ENCODE results near the gene ATP13A2.
A peak's percentile ranks its signal among the peaks of the same experiment; 100 is the strongest.
"Not testable (repeated sequence)": the region's sequence is repeated elsewhere in the genome, so short reads cannot be mapped to it uniquely, and the experiment has no call there.

Gene ATP13A2

GRCh38 chr1:16978139-16978538 lies 33.6 kb downstream of the ATP13A2 start:
- no peak for DNase-seq

- DNase-seq, result no peak
These were observed 34.4 kb downstream of the ATP13A2 start for GRCh38 chr1:16977377-16977776.

GRCh38 chr1:16976966-16977365 lies 34.8 kb downstream of the ATP13A2 start:
- no peak for DNase-seq

DNA sequence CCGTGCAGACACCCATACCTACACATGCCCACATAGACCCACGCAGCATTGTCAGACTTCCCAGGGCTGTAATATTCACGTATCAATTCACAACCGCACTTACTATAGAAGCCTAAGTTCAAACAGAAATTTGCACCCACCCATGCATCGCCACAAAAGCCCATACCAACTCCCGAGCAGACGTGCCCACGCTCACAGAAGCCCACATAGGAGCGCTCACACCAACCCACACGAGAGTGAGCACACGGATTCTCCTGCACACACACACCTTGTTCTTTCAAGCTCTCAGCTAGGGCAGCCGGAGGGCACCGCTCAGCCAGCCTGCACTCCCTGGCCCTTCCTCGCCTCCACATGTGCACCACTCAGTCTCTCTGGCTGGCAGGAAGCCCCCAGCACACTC lies 35.9 kb downstream of the ATP13A2 start:
- DNase-seq, result no peak

- no peak for DNase-seq
These were observed 36.5 kb downstream of the ATP13A2 start for GRCh38 chr1:16975211-16975610.

DNA sequence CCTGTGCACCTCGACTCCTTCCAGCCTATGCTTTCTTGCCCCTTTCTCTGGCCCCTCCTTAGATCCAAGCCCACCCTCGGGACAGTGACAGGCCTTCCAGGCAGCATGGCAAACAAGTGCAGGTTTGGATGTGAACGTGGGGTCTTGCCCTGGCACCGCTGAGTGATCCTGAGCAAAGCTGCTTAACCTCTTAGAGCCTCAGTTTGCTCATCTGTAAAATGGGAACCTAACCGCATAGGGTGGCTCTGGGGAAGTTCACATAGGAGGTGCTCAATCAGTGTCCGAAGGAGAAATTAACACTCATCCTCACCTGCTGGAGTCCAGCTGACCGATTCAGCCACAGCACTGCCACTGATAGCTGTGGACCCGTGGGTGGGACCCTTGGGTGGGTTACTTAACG lies 38.5 kb downstream of the ATP13A2 start:
- DNase-seq, result no peak

DNA sequence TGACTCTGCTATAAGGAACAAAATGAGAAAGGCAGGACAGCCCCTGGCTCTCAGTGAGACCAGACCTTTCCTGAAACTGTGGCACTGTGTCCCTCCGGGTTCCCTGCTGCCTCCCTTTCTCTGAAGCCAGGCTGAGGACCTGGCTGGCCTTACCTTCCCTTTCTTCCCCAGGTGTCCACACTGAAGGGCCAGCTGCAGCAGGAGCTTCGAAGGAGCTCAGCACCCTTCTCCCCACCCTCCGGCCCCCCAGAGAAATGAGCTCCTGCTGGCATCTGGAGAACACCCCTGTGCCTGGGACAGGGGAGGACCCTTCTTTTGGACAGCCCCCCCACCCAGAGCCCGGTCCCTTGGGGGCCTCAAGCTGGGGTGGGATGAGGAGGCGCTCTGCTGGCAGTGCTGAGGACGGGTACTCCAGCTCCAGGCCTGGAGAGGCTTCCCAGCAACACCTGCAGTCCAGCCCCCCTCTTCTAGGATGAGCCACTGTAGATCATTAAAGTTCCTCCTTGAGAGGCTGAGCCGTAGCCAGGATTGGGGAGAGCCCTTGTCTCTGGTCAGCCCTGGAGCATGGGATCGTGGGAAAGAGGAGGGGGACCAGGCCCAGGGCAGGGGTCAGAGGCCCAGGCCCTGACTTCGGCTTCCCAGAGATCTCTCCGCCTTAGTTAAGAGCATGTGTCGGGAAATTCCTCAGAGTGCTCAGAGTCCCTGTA lies 39.4 kb downstream of the ATP13A2 start:
- DNase-seq, result no peak

DNA sequence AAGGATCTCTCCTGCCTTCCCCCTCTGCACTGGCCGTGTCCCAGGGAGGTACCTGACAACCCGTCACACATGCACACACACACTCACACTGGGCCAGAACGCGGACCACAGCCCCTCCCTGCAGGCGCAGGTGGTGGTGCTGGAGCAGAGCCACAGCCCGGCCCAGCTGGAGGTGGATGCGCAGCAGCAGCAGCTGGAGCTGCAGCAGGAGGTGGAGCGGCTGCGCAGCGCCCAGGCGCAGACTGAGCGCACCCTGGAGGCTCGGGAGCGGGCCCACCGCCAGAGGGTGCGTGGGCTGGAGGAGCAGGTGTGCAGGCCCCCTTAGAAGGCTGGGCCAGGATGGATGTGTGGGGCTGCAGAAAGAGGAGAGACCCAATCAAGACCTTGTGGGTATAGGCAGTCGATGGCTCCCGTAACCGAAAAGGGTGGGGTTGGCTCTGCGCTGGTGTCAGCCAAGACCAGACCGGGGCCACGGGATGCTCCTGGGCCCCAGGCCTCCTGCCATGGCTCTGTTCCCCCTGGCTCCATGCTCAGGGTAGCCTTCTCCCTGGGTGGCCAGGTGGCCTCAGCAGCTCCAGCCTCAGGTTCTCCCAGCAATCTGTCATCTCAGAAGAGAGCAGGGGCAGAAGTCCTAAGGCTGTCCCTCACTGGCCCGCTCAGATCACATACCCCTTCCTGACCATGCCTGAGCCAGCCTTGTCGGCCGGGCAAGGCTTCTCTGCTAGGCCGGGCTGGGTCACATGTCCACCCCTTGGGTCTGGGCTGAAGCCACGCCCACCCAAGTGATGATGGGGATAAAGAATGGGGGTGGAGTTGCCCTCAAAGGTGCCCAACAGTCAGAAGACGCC lies 40.2 kb downstream of the ATP13A2 start:
- no peak for DNase-seq

GRCh38 chr1:16970132-16970910 lies 41.4 kb downstream of the ATP13A2 start:
- no peak for DNase-seq

GRCh38 chr1:16969651-16970050 lies 42.1 kb downstream of the ATP13A2 start:
- DNase-seq, result no peak

DNA sequence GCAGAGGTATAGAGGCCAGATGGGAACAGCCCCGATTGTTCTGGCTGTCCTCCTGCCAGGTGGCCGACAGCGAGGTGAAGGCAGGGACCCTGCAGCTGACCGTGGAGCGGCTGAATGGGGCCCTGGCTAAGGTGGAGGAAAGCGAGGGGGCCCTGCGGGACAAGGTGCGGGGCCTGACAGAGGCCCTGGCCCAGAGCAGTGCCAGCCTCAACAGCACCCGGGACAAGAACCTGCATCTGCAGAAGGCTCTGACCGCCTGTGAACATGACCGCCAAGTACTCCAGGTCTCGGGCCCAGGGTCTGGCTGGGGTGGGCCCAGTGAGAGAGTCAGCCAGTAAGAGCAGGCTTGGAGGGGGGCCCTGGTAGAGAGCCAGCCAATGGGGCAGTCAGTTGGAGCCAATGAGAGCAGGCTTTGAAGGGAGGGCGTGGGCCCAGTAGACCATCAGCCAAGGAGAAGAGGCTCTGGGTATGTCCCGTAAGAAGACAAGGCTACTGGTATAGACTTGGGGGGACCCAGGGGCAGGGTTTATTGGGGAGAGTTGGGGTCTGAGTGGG lies 42.6 kb downstream of the ATP13A2 start:
- DNase-seq, result no peak

DNA sequence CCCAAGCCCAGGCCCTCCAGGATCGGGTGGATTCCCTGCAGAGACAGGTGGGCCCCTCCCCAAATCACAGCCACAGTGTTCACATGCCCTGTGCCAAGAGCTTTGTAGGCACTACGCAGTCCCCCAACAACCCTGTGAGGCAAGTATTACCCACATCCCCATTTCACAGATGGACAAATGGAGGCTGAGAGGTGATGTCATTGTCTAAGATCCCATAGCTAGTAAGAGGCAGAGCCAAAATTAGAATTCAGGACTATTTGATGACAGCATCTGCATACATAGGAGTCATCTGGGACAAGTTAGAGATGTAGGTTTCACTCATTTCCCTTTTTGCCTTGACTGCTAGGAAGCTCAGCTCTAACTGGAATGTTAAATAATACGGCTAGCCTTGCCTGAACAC lies 43.4 kb downstream of the ATP13A2 start:
- no peak for DNase-seq

GRCh38 chr1:16967962-16968361 lies 43.8 kb downstream of the ATP13A2 start:
- DNase-seq, result no peak

GRCh38 chr1:16967095-16967575 lies 44.6 kb downstream of the ATP13A2 start:
- no peak for DNase-seq

GRCh38 chr1:16966282-16966681 lies 45.4 kb downstream of the ATP13A2 start:
- DNase-seq, result no peak

GRCh38 chr1:16965486-16966067 lies 46.2 kb downstream of the ATP13A2 start:
- no peak for DNase-seq

- not testable (repeated sequence) for DNase-seq
These were observed 47.6 kb downstream of the ATP13A2 start for GRCh38 chr1:16964169-16964568.

GRCh38 chr1:16961297-16962133 lies 50.2 kb downstream of the ATP13A2 start:
- no peak for DNase-seq

- DNase-seq, result peak; percentile 57
These were observed 51.0 kb downstream of the ATP13A2 start for GRCh38 chr1:16960560-16961296.

- DNase-seq, result no peak
These were observed 53.3 kb downstream of the ATP13A2 start for GRCh38 chr1:16958475-16958874.

DNA sequence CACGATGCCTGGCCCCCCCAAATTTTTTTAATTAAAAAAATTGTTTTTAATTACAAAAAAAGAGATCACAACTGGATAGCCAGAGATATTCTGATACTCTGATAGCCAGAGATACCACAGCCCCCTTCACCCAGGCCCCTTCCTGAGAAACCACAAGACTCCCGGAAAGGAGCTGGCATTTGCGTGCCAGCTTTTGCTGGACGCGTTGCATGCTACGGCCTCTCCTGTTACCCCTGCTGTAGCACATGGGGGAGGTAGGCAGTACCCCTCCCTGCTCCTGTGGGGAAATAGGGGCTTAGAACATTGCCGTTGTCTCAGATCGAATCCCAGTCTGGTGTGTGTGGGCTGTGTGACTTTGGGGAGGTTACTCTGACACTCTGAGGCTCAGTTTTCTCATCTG lies 54.0 kb downstream of the ATP13A2 start:
- no peak for DNase-seq
